GM18951 (cell line): Measurements from ENCODE around the gene FHL2.

Experiments
- POLR2A ChIP-seq: IDR thresholded peaks from 4 replicates; pipeline ENCODE4 v1.6.1; 2011; ENCODE audit warnings: mild to moderate bottlenecking; ENCODE audit not compliant: insufficient read length, insufficient read depth; ENCODE audit errors: extremely low read depth
- in situ Hi-C: fragments of 300-500 bp; cut with MboI; formaldehyde crosslinking; loops from one replicate; pipeline ENCODE4 v1.12.0; 2022; ENCODE audit warnings: low sequenced_read_pairs, mixed read lengths, inconsistent platforms; ENCODE audit not compliant: unreplicated experiment

The FHL2 gene

DNA sequence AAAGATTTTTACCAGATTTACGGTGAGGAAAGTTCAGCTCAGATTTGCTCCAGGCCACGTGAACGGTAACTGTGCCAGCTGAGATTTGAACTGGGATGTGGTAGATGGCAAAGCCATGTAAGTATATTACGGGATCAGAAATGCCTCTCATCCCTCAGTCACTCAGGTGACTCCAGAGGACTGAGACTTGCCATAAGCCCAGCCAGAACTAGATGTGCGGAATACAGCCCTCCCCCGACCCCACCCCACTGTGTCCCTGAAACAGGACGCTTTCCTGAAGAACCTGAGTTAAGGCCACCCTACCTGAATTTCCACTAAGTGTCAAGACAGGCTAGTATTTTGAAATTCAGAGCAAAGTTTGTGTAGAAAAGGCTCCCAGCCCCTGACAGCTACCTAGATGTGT, 1.3 kb upstream of the FHL2 start:
- no peak for TF ChIP-seq POLR2A
- in situ Hi-C loops = no loop called here

DNA sequence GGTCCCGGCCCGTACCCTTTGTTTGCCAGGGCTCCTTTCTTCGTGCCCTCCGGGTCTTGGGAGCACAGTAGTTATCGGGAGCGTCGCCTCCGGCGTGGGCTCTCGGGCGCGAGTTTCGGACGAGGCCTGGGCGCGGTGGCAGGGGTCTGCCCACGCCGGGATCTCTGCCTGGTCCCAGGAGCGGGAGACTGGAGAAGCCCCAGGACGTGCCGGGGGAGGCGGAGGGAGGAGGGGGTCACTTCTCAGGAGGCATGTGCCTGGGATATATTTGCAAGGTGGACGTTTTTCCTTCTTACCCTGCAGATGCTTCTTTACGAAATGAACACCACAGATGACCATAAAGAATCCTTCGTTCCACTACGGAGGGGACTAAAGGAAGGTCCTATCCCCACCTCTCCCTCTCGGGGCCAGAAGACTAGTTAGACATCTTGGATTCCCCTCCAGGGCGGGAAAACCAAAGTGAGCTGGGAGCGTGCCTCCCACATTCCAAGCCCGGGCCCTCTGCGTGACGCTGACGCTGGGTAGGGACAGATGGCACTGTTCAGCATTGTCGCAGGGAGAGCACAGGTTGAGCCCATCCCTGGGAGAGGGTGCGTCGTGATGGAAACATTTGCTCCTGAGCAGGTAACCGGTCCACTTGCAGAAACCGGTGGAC, 483 bp upstream of the FHL2 start:
- no peak for TF ChIP-seq POLR2A
- in situ Hi-C loops = no loop called here

DNA sequence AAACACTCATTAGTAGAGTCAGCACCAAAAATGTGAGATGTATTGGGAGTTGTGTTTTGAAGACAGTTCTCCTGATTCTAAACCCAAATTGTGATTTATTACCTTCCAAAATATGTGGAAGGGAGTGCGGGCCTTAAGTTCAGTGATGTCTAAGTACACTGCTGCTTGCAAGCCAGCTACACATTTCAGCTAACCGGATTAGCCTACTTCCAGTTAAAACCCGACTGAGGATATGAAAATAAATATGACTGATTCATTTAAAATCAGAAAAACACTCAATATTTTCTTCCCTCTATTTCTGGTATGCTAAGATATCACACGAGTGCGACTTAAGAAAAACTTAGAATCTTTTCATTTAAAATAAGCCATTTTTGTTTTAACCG, 907 bp downstream of the FHL2 start:
- in situ Hi-C loops = no loop called here

DNA sequence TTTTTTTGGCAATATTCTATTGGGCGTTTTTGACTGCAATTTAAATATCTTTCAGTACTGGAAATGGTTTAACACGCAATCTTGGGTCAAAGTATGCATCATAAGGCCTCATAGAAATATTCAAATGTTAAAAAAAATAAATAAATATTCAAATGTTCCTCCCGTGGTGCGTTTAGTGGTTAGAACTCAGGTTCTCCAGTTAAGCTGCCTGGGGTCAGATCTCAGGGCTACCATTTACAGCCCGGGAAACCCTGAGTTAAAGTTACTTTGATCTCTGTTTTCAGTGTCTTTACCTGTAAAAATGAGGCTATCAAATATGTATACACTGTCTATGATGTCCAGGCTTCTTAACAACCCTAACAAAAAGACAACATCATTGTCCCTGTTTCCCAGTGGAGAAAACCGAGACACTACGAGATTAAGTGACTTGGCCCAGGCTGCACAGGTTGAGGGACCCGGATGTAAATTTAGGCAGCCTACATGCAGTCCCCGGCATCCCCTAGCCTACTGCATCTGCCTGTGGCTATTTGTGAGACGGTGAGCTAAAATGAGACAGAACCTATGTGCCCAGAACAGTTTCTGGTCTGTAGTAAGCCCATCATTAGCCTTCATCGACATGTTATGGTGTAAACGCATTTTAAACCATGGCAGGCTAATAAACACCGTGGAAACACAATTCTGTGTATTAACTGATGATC, 1.7 kb downstream of the FHL2 start:
- TF ChIP-seq POLR2A = no peak
- in situ Hi-C loops = no loop called here

More for the DNA sequence above, 907 bp downstream of the FHL2 start:
- TF ChIP-seq POLR2A = no peak

DNA sequence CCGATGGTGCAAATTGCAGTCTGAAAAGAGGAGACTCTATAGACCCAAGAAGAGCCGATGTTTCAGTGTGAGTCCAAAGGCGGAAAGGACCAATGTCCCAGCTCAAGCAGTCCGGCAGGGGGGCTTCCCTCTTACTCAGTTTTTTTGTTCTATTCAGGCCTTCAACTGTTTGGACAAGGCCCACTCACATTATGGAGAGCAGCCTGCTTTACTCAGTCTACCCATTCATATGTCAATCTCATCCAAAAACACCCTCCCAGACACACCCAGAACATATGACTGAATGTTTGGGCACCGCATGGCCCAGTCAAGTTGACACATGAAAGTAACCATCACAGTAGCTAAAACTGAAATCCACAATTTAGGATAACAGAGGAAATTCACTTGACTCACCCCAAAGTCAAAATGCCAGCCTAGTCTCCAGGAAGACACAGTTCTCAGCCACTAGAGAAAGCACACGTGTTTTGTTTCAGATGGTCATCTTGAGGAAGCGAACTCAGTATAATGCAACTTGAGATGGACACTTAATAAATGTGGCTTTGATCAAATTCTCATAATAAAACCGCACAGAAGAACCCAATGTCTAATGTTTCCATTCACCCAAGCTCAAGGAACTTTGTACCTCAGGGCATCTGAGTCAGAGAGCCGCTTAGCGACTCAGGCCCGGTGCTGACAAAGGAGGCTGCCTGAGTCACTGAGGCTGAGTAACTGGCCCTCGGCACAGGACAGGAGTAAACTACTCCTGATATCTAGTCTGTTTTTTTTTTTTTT, 2.4 kb downstream of the FHL2 start:
- in situ Hi-C loops = no loop called here
- no peak for TF ChIP-seq POLR2A

DNA sequence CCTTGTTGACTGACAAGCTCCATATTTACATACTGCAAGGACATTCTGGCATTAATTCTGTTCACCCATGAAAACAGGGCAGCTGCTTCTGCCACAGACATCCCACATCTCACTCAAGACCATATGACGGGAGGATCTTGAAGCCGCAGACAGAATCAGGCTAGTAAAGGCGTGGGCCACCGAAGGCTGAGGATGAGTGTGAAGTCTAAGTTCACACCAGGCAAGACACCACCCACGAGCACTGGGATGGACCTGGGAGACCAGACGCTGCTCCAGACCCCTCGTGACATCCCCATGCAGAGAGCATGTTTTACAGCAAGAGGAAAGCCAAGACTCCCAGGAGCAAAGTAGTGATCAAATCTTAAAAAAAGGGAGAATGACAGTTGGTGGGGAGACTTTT, 3.2 kb downstream of the FHL2 start:
- no peak for TF ChIP-seq POLR2A
- in situ Hi-C loops = no loop called here

DNA sequence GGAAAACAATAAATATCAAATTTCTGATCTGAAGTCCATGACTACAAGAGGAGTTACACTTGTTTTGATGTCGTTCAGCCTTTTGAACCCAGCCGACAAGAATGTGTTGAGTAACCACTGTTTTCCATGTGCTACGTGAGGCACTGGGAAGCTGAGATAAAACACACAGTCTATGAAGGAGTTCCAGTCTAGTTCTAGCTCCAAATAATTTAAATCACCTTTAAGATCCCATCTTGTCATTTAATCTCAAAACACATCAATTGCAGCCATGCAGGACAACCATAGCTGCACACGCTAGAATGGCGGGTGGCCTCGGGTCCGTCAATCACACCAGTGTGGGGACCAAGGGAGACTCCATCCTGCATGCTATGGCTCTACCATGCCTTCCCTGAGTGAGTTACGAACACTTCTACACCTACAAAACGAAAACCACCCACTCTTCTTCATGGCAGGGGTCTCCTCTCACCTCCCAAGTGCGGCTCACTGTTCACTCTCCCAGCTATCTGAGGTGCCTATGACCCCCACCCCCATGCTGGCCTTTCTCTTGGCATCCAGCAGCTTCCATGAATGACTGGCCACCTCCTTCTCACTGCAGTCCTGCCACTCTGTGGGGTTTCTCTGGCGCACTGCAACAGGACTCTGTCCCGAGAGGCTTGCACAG, 3.8 kb downstream of the FHL2 start:
- in situ Hi-C loops = no loop called here
- TF ChIP-seq POLR2A = no peak

DNA sequence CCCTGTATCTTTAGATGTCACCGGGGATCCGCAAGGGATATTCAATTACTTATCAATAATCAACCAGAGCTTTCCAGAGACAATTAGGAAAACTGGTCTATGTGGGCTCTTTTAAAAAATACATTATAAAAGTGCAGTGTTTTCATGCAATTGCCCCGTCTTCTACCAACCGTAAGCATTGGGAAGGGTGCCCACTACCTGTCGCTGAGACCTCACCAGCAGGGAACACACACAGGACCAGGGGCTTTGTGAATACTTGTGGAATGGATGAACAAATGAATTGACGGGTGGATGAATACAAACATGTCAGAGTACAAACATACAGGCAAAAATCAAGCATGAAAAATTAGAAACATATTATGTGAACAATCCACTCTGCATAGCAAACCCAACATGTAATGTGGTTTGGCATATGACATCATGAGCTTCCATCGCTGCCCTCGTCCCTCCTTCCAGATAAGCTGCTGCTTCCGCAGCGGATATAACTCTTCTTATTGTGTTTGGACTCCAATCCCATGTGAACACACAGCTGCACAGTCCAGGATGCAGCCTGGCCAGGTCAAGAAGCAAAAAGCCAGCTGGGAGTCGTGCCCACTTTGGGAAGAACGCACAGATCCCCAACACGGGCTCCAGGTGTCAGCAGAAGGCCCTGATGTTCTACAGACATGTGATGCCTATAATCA, 5.3 kb downstream of the FHL2 start:
- in situ Hi-C loops = no loop called here
- TF ChIP-seq POLR2A = no peak

DNA sequence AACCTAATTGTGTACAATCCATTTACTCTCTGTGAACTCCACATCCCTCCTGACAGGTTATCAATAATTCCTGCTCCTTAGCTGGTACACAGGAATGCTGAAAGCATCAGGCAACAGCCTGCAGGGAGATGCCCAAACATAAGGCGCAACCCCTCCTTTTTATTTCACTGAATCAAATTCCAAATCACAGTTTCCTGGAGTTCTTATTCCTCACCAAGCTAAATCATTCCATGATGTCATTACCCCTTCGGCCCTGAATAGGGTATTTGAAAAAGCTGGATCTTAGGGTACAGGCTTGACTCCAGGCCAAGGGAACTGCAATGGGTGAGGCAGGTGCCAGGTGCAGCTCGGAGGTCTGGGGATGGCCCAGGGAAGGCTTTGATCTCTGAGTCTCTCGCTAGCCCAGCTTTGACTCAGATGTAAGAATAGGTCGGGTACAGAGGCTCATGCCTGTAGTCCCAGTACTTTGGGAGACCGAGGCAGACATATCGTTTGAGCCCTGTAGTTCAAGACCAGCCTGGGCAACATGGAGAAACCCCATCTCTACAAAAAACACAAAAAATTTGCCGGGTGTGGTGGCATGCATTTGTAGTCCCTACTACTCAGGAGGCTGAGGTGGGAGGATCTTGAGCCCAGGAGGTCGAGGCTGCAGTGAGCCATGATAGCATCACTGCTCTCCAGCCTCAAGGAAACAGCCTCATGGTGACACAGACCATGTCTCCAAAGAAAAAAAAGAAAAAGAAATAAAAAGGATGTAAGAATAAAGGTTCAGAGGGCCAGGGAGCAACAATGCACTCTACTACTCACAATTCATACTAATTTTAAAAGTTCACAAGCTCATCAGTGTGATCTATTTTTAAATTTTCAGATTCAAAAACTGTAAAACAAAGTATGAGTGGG, 6.8 kb downstream of the FHL2 start:
- TF ChIP-seq POLR2A = no peak
- in situ Hi-C loops = no loop called here

DNA sequence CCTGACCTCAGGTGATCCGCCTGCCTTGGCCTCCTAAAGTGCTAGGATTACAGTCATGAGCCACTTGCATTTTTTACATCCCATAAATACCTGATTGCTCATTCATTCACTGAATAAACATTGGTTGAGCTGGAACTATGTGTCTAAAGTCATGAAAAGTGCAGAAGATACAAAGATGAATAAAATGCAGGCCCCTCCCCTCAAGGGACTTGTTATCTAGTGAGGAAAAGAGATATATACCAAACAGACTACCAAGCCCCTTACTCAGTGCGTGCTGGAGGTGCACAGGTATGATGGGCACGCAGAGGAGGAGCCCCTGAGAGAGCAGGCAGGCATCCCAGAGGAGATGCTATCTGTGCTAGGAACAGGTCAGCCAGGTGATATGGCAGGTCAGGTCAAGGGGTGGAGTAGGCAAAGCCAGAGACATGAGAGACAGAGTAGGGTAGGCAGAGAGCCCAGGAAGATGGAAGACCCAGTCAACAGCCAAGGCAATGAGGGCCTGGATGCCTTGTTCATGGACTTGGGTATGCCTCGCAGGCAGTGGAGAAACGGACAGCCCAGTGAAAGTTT, 7.7 kb downstream of the FHL2 start:
- no peak for TF ChIP-seq POLR2A
- in situ Hi-C loops = no loop called here

DNA sequence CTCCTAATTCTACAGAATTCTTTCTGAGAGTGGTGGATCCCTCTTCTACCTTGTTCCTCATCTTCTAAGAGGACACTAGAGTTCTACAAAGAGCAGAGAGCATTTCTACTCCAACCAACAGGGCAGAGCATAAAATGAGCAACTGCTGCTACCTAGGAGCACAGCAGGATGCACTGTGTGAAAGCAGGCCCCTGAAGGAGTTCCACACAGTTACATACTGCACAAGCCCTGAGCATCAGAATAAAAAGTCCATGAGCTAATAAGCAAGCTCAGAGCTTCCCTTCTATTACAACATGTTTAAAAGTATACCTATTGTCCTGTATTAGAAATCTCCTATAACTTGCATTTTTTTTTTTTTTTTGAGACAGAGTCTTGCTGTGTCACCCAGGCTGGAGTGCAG, 8.4 kb downstream of the FHL2 start:
- in situ Hi-C loops = no loop called here
- no peak for TF ChIP-seq POLR2A

DNA sequence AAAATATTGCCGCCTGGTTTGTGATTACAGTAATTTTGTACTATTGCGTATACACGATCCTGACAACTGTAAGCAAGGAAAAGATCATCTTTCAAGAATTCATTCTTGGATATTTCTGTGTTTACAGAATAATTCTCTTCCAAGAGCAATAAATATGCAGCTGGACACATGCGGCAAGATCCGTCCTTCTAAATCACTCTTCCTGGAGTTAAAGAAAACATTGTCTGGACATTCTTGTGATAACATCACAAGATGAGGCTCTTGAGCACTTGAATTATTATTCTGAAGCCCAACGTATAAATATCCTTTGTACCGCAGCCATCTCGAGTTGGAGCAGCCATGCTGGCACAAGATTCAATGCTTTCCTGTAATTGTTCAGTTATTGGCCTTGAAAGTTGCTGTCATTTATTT, 9.9 kb downstream of the FHL2 start:
- no peak for TF ChIP-seq POLR2A
- in situ Hi-C loops = no loop called here
